ENCODE measurements around the gene PDE4D.

PDE4D gene

GRCh38 chr5:59354274-59354673, 539.3 kb downstream of the PDE4D start:
- peaks cover 77% of the 10 kb centered on the region for H3K4me1 ChIP-seq (ENCODE audit: insufficient read depth, low read length)
- H3K36me3 ChIP-seq (ENCODE audit: insufficient read depth, low read length): no peaks in the 10 kb centered on the region
- no peak overlapping the region for H3K27ac ChIP-seq (ENCODE audit: low read depth, low read length)
- no peak overlapping the region for H3K4me3 ChIP-seq (ENCODE audit: low read depth in 1 of 2, low read length in 2 of 2)
- H3K27me3 ChIP-seq (ENCODE audit: control insufficient read depth in 1 of 2, insufficient read depth in 2 of 2, low read length in 2 of 2): no peaks in the 10 kb centered on the region
- H3K9ac ChIP-seq (ENCODE audit: low read length): no peak overlapping the region
- H3K9me3 ChIP-seq (ENCODE audit: low read length): no peaks in the 10 kb centered on the region

GRCh38 chr5:59351076-59351794, 542.3 kb downstream of the PDE4D start:
- Histone ChIP-seq H3K9ac (ENCODE audit: low read length) (no peak overlapping the region), H3K4me3 (ENCODE audit: low read depth in 1 of 2, low read length in 2 of 2) (peak overlapping the region in 1 of 2 donors; percentile 11), H3K27ac (ENCODE audit: low read depth, low read length) (peak overlapping the region; percentile 53), H3K27me3 (ENCODE audit: control insufficient read depth in 1 of 2, insufficient read depth in 2 of 2, low read length in 2 of 2) (no peaks in the 10 kb centered on the region), H3K9me3 (ENCODE audit: low read length) (no peaks in the 10 kb centered on the region), H3K4me1 (ENCODE audit: insufficient read depth, low read length) (peaks cover 56% of the 10 kb centered on the region), H3K36me3 (ENCODE audit: insufficient read depth, low read length) (no peaks in the 10 kb centered on the region)

GRCh38 chr5:59348189-59348588, 545.3 kb downstream of the PDE4D start:
- H3K9ac ChIP-seq (ENCODE audit: low read length): no peak overlapping the region
- H3K27ac ChIP-seq (ENCODE audit: low read depth, low read length): no peak overlapping the region
- no peaks in the 10 kb centered on the region for H3K36me3 ChIP-seq (ENCODE audit: insufficient read depth, low read length)
- H3K9me3 ChIP-seq (ENCODE audit: low read length): no peaks in the 10 kb centered on the region
- H3K27me3 ChIP-seq (ENCODE audit: control insufficient read depth in 1 of 2, insufficient read depth in 2 of 2, low read length in 2 of 2): no peaks in the 10 kb centered on the region
- peaks cover 48% of the 10 kb centered on the region for H3K4me1 ChIP-seq (ENCODE audit: insufficient read depth, low read length)
- no peak overlapping the region for H3K4me3 ChIP-seq (ENCODE audit: low read depth in 1 of 2, low read length in 2 of 2)

GRCh38 chr5:59346982-59347381, 546.5 kb downstream of the PDE4D start:
- no peak overlapping the region for H3K4me3 ChIP-seq (ENCODE audit: low read depth in 1 of 2, low read length in 2 of 2)
- H3K4me1 ChIP-seq (ENCODE audit: insufficient read depth, low read length): peaks cover 36% of the 10 kb centered on the region
- peak overlapping the region; percentile 66 for H3K27ac ChIP-seq (ENCODE audit: low read depth, low read length)
- no peak overlapping the region for H3K9ac ChIP-seq (ENCODE audit: low read length)
- no peaks in the 10 kb centered on the region for H3K36me3 ChIP-seq (ENCODE audit: insufficient read depth, low read length)
- H3K9me3 ChIP-seq (ENCODE audit: low read length): no peaks in the 10 kb centered on the region
- no peaks in the 10 kb centered on the region for H3K27me3 ChIP-seq (ENCODE audit: control insufficient read depth in 1 of 2, insufficient read depth in 2 of 2, low read length in 2 of 2)

GRCh38 chr5:59346514-59346913, 547.0 kb downstream of the PDE4D start:
- peak overlapping the region; percentile 66 for H3K27ac ChIP-seq (ENCODE audit: low read depth, low read length)
- H3K9me3 ChIP-seq (ENCODE audit: low read length): no peaks in the 10 kb centered on the region
- H3K27me3 ChIP-seq (ENCODE audit: control insufficient read depth in 1 of 2, insufficient read depth in 2 of 2, low read length in 2 of 2): no peaks in the 10 kb centered on the region
- H3K4me1 ChIP-seq (ENCODE audit: insufficient read depth, low read length): peaks cover 33% of the 10 kb centered on the region
- H3K36me3 ChIP-seq (ENCODE audit: insufficient read depth, low read length): no peaks in the 10 kb centered on the region
- H3K9ac ChIP-seq (ENCODE audit: low read length): no peak overlapping the region
- no peak overlapping the region for H3K4me3 ChIP-seq (ENCODE audit: low read depth in 1 of 2, low read length in 2 of 2)

GRCh38 chr5:59342181-59342580, 551.3 kb downstream of the PDE4D start:
- peaks cover 17% of the 10 kb centered on the region for H3K4me1 ChIP-seq (ENCODE audit: insufficient read depth, low read length)
- H3K9me3 ChIP-seq (ENCODE audit: low read length): no peaks in the 10 kb centered on the region
- no peak overlapping the region for H3K4me3 ChIP-seq (ENCODE audit: low read depth in 1 of 2, low read length in 2 of 2)
- no peak overlapping the region for H3K27ac ChIP-seq (ENCODE audit: low read depth, low read length)
- H3K27me3 ChIP-seq (ENCODE audit: control insufficient read depth in 1 of 2, insufficient read depth in 2 of 2, low read length in 2 of 2): no peaks in the 10 kb centered on the region
- no peak overlapping the region for H3K9ac ChIP-seq (ENCODE audit: low read length)
- no peaks in the 10 kb centered on the region for H3K36me3 ChIP-seq (ENCODE audit: insufficient read depth, low read length)

- Histone ChIP-seq H3K4me1 (ENCODE audit: insufficient read depth, low read length) (peaks cover 14% of the 10 kb centered on the region), H3K4me3 (ENCODE audit: low read depth in 1 of 2, low read length in 2 of 2) (no peak overlapping the region), H3K36me3 (ENCODE audit: insufficient read depth, low read length) (no peaks in the 10 kb centered on the region), H3K27ac (ENCODE audit: low read depth, low read length) (no peak overlapping the region), H3K27me3 (ENCODE audit: control insufficient read depth in 1 of 2, insufficient read depth in 2 of 2, low read length in 2 of 2) (no peaks in the 10 kb centered on the region), H3K9me3 (ENCODE audit: low read length) (no peaks in the 10 kb centered on the region), H3K9ac (ENCODE audit: low read length) (no peak overlapping the region)
Measured at GRCh38 chr5:59341760-59342159, 551.8 kb downstream of the PDE4D start.

GRCh38 chr5:59341155-59341554, 552.4 kb downstream of the PDE4D start:
- peaks cover 9% of the 10 kb centered on the region for H3K4me1 ChIP-seq (ENCODE audit: insufficient read depth, low read length)
- no peaks in the 10 kb centered on the region for H3K27me3 ChIP-seq (ENCODE audit: control insufficient read depth in 1 of 2, insufficient read depth in 2 of 2, low read length in 2 of 2)
- no peak overlapping the region for H3K9ac ChIP-seq (ENCODE audit: low read length)
- H3K4me3 ChIP-seq (ENCODE audit: low read depth in 1 of 2, low read length in 2 of 2): no peak overlapping the region
- no peak overlapping the region for H3K27ac ChIP-seq (ENCODE audit: low read depth, low read length)
- no peaks in the 10 kb centered on the region for H3K9me3 ChIP-seq (ENCODE audit: low read length)
- H3K36me3 ChIP-seq (ENCODE audit: insufficient read depth, low read length): no peaks in the 10 kb centered on the region

- Histone ChIP-seq H3K9ac (ENCODE audit: low read length) (no peak overlapping the region), H3K27me3 (ENCODE audit: control insufficient read depth in 1 of 2, insufficient read depth in 2 of 2, low read length in 2 of 2) (no peaks in the 10 kb centered on the region), H3K36me3 (ENCODE audit: insufficient read depth, low read length) (no peaks in the 10 kb centered on the region), H3K27ac (ENCODE audit: low read depth, low read length) (no peak overlapping the region), H3K9me3 (ENCODE audit: low read length) (no peaks in the 10 kb centered on the region), H3K4me1 (ENCODE audit: insufficient read depth, low read length) (peaks cover 5% of the 10 kb centered on the region), H3K4me3 (ENCODE audit: low read depth in 1 of 2, low read length in 2 of 2) (no peak overlapping the region)
Measured at GRCh38 chr5:59340637-59341036, 552.9 kb downstream of the PDE4D start.

GRCh38 chr5:59337240-59337639, 556.3 kb downstream of the PDE4D start:
- Histone ChIP-seq H3K4me1 (ENCODE audit: insufficient read depth, low read length) (peaks cover 6% of the 10 kb centered on the region), H3K36me3 (ENCODE audit: insufficient read depth, low read length) (no peaks in the 10 kb centered on the region), H3K4me3 (ENCODE audit: low read depth in 1 of 2, low read length in 2 of 2) (no peak overlapping the region), H3K27ac (ENCODE audit: low read depth, low read length) (no peak overlapping the region), H3K9me3 (ENCODE audit: low read length) (no peaks in the 10 kb centered on the region), H3K9ac (ENCODE audit: low read length) (no peak overlapping the region), H3K27me3 (ENCODE audit: control insufficient read depth in 1 of 2, insufficient read depth in 2 of 2, low read length in 2 of 2) (no peaks in the 10 kb centered on the region)

- no peak overlapping the region for H3K9ac ChIP-seq (ENCODE audit: low read length)
- H3K4me3 ChIP-seq (ENCODE audit: low read depth in 1 of 2, low read length in 2 of 2): no peak overlapping the region
- no peaks in the 10 kb centered on the region for H3K27me3 ChIP-seq (ENCODE audit: control insufficient read depth in 1 of 2, insufficient read depth in 2 of 2, low read length in 2 of 2)
- no peaks in the 10 kb centered on the region for H3K36me3 ChIP-seq (ENCODE audit: insufficient read depth, low read length)
- no peaks in the 10 kb centered on the region for H3K9me3 ChIP-seq (ENCODE audit: low read length)
- peaks cover 6% of the 10 kb centered on the region for H3K4me1 ChIP-seq (ENCODE audit: insufficient read depth, low read length)
- H3K27ac ChIP-seq (ENCODE audit: low read depth, low read length): no peak overlapping the region
Measured at GRCh38 chr5:59335544-59335943, 558.0 kb downstream of the PDE4D start.

- H3K27ac ChIP-seq (ENCODE audit: low read depth, low read length): no peak overlapping the region
Measured at GRCh38 chr5:59333416-59333815, 560.1 kb downstream of the PDE4D start.

More at GRCh38 chr5:59333416-59333815, 560.1 kb downstream of the PDE4D start:
- Histone ChIP-seq H3K27me3 (ENCODE audit: control insufficient read depth in 1 of 2, insufficient read depth in 2 of 2, low read length in 2 of 2) (no peaks in the 10 kb centered on the region), H3K4me3 (ENCODE audit: low read depth in 1 of 2, low read length in 2 of 2) (no peak overlapping the region), H3K9me3 (ENCODE audit: low read length) (no peaks in the 10 kb centered on the region), H3K36me3 (ENCODE audit: insufficient read depth, low read length) (no peaks in the 10 kb centered on the region), H3K9ac (ENCODE audit: low read length) (no peak overlapping the region), H3K4me1 (ENCODE audit: insufficient read depth, low read length) (peaks cover 15% of the 10 kb centered on the region)

All from muscle layer of colon (tissue), 2 donors.